SK-N-SH (cell line): ENCODE measurements around the gene EFCAB14. TPM values are rescaled to one million over a fixed set of nuclear protein-coding genes. Genes with fewer than 3 reads are reported as not detected.
A peak's percentile ranks its signal among the peaks of the same experiment; 100 is the strongest.

Experiments used
- CTCF ChIA-PET: fragments of 300-600, 350-600 bp; formaldehyde crosslinking; extraction: SDS; loops from one replicate; lab custom pipeline; 2021; lab: Yijun Ruan, JAX
- POLR2A ChIA-PET: fragments of 350-600 bp; sonication (Branson Sonifier 250); formaldehyde crosslinking; extraction: SDS; loops from one replicate; lab custom pipeline; 2020; ENCODE audit warnings: antibody characterized with exemption, inconsistent platforms; lab: Yijun Ruan, JAX
- DNase-seq: peaks from one replicate; pipeline ENCODE4 v3.0.0; 2012
- H2AFZ ChIP-seq: fragments of 200-600 bp; sonication (generic); 2 replicates; pipeline ENCODE4 v1.8.1; 2016; ENCODE audit warnings: antibody characterized with exemption, mild to moderate bottlenecking, low read depth
- H3F3A ChIP-seq: fragments of 200-600 bp; sonication (generic); replicated peaks from 2 replicates; pipeline ENCODE3; 2016; ENCODE audit warnings: antibody characterized with exemption, mild to moderate bottlenecking; ENCODE audit not compliant: insufficient read depth
- H3K27ac ChIP-seq, 2 experiments: fragments of 200-500 bp in 1 of 2; fragments of 200-600 bp in 1 of 2; sonication (Bioruptor generic) in 1 of 2; sonication (generic), shearing (Covaris generic) in 1 of 2; 2 replicates each; pipeline versions ENCODE4 v1.5.1 to v1.6.1; 2014 to 2016; ENCODE audit warnings: low read depth in 2 of 2, inconsistent platforms in 1 of 2, low read length in 1 of 2, mild to moderate bottlenecking in 1 of 2, mixed read lengths in 1 of 2
- H3K27me3 ChIP-seq: fragments of 200-600 bp; sonication (generic), shearing (Covaris generic); 2 replicates; pipeline ENCODE4 v1.6.1; 2016; ENCODE audit warnings: mixed run types; ENCODE audit not compliant: insufficient read depth
- H3K36me3 ChIP-seq, 2 experiments: fragments of 200-500 bp in 1 of 2; fragments of 200-600 bp in 1 of 2; sonication (Bioruptor generic) in 1 of 2; sonication (generic) in 1 of 2; replicated peaks in 1 of 2; 2 replicates each; pipeline versions ENCODE3 to v1.5.1; 2014 to 2016; ENCODE audit warnings: low read length in 1 of 2, mild to moderate bottlenecking in 1 of 2; ENCODE audit not compliant: insufficient read depth in 2 of 2, control insufficient read depth in 1 of 2
- H3K4me1 ChIP-seq, 2 experiments: fragments of 200-500 bp in 1 of 2; fragments of 200-600 bp in 1 of 2; sonication (Bioruptor generic) in 1 of 2; sonication (generic), shearing (Covaris generic) in 1 of 2; 2 replicates each; pipeline versions ENCODE4 v1.5.1 to v1.6.1; 2014 to 2016; ENCODE audit warnings: low read depth in 1 of 2, low read length in 1 of 2, mixed run types in 1 of 2; ENCODE audit not compliant: insufficient read depth in 2 of 2, control insufficient read depth in 1 of 2
- H3K4me2 ChIP-seq: fragments of 200-600 bp; sonication (generic), shearing (Covaris generic); 2 replicates; pipeline ENCODE4 v1.6.1; 2017; ENCODE audit warnings: mixed run types
- H3K4me3 ChIP-seq, 2 experiments: fragments of 200-500 bp in 1 of 2; fragments of 200-600 bp in 1 of 2; sonication (Bioruptor generic) in 1 of 2; sonication (generic), shearing (Covaris generic) in 1 of 2; 2 replicates each; pipeline versions ENCODE4 v1.5.1 to v1.8.1; 2014 to 2016; ENCODE audit warnings: low read depth in 2 of 2, inconsistent platforms in 1 of 2, low read length in 1 of 2, mild to moderate bottlenecking in 1 of 2, mixed read lengths in 1 of 2, moderate library complexity in 1 of 2
- H3K79me2 ChIP-seq: fragments of 200-600 bp; sonication (generic); 2 replicates; pipeline ENCODE4 v1.8.1; 2017; ENCODE audit warnings: mild to moderate bottlenecking; ENCODE audit not compliant: insufficient read depth
- H3K9ac ChIP-seq: fragments of 200-600 bp; sonication (generic); 2 replicates; pipeline ENCODE4 v1.6.1; 2017; ENCODE audit warnings: mixed run types
- H3K9me2 ChIP-seq: fragments of 200-600 bp; sonication (generic); 2 replicates; pipeline ENCODE4 v1.6.1; 2017; ENCODE audit warnings: mixed run types
- H3K9me3 ChIP-seq: fragments of 200-600 bp; sonication (generic); 2 replicates; pipeline ENCODE4 v1.6.1; 2017; ENCODE audit warnings: mixed run types, mild to moderate bottlenecking, moderate library complexity
- H4K20me1 ChIP-seq: fragments of 200-600 bp; sonication (generic); 2 replicates; pipeline ENCODE4 v1.6.1; 2017; ENCODE audit warnings: mild to moderate bottlenecking, mixed run types; ENCODE audit not compliant: insufficient read depth
- CHD2 ChIP-seq: fragments of 150-350 bp; IDR thresholded peaks from 2 replicates; pipeline ENCODE4 v1.6.1; 2018; ENCODE audit warnings: low read length; ENCODE audit not compliant: partially characterized antibody
- ELF1 ChIP-seq: IDR thresholded peaks from 2 replicates; pipeline ENCODE4 v1.4.0; 2012
- EP300 ChIP-seq, 2 experiments: IDR thresholded peaks; 2 replicates each; pipeline versions ENCODE4 v1.4.0 to v1.6.1; 2012; ENCODE audit warnings: borderline replicate concordance in 1 of 2, low read depth in 1 of 2, low read length in 1 of 2
- FOXJ3 ChIP-seq: sonication (generic); formaldehyde crosslinking; IDR thresholded peaks from 2 replicates; pipeline ENCODE4 v1.5.1; 2020; ENCODE audit warnings: mild to moderate bottlenecking, missing genetic modification reagents
- JUND ChIP-seq: IDR thresholded peaks from 2 replicates; pipeline ENCODE4 v1.4.0; 2012
- MXI1 ChIP-seq: IDR thresholded peaks from 2 replicates; pipeline ENCODE4 v1.6.1; 2012; ENCODE audit warnings: mild to moderate bottlenecking, low read depth, low read length, improper control_type of control experiment
- NRF1 ChIP-seq: IDR thresholded peaks from 2 replicates; pipeline ENCODE4 v1.6.1; 2012; ENCODE audit warnings: low read depth, mild to moderate bottlenecking, low read length
- RAD21 ChIP-seq: IDR thresholded peaks from 2 replicates; pipeline ENCODE4 v1.6.1; 2012; ENCODE audit warnings: mild to moderate bottlenecking, low read length
- RFX5 ChIP-seq: IDR thresholded peaks from 2 replicates; pipeline ENCODE4 v1.6.1; 2012; ENCODE audit warnings: mild to moderate bottlenecking, improper control_type of control experiment, low read length
- SIN3A ChIP-seq: IDR thresholded peaks from 2 replicates; pipeline ENCODE4 v1.6.1; 2012; ENCODE audit warnings: low read depth, mild to moderate bottlenecking, low read length, moderate library complexity, borderline replicate concordance
- WGBS: methylation state at CpG from one replicate; pipeline ENCODE4 v1.1.6; 2017; ENCODE audit warnings: low lambda C conversion rate; 5-methylcytosine and 5-hydroxymethylcytosine counted together
- polyA plus RNA-seq, 3 experiments: library from polyadenylated mRNA; depleted of rRNA; stranded (reverse); fragments of >200 nt; gene quantifications; 2 replicates each; pipeline ENCODE4 v1.2.3, GENCODE V29; 2012
- TF ChIP-seq, protein P1 (sequence below): IDR thresholded peaks from 2 replicates; pipeline ENCODE4 v1.6.1; 2012; ENCODE audit warnings: mild to moderate bottlenecking, low read depth, low read length, moderate library complexity
- TF ChIP-seq, protein P2 (sequence below): fragments of 150-350 bp; IDR thresholded peaks from 2 replicates; pipeline ENCODE4 v1.6.1; 2017; ENCODE audit warnings: antibody characterized with exemption, low read length, low read depth, borderline replicate concordance
- TF ChIP-seq, protein P3 (sequence below): fragments of 200-600 bp; sonication (generic); IDR thresholded peaks from 2 replicates; pipeline ENCODE4 v1.6.1; 2017; ENCODE audit warnings: antibody characterized with exemption, mild to moderate bottlenecking, moderate library complexity
- TF ChIP-seq, protein P4 (sequence below): IDR thresholded peaks from 2 replicates; pipeline ENCODE4 v1.4.0; 2012; ENCODE audit warnings: low read depth, borderline replicate concordance

The EFCAB14 gene
- polyA plus RNA-seq, 1 of the 3 experiments (the other 2 are of a cell fraction), result 13.6 TPM

DNA sequence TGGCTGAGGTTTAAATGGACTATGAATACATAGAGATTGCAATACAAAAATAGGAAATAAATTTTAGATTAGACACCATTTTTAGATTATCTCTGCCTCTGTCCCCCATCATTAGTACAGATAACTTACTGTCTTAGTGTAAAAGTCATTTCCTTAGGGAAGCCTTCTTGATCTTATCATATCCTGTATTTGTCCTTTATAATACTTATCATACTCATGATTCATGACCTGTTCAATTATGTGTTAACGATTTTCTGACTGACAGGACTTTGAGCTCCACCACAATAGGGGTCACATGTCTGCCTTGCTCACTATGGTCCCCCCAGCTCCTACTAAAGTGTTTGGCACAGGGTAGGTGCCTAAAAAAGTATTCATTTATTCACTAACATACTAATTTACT lies 32.7 kb downstream of the EFCAB14 start (continued):
- no peak for TF ChIP-seq EP300 (IDR thresholded peaks at IDR 0.05; ENCODE audit: borderline replicate concordance in 1 of 2, low read depth in 1 of 2, low read length in 1 of 2)
- TF ChIP-seq, protein P1, sequence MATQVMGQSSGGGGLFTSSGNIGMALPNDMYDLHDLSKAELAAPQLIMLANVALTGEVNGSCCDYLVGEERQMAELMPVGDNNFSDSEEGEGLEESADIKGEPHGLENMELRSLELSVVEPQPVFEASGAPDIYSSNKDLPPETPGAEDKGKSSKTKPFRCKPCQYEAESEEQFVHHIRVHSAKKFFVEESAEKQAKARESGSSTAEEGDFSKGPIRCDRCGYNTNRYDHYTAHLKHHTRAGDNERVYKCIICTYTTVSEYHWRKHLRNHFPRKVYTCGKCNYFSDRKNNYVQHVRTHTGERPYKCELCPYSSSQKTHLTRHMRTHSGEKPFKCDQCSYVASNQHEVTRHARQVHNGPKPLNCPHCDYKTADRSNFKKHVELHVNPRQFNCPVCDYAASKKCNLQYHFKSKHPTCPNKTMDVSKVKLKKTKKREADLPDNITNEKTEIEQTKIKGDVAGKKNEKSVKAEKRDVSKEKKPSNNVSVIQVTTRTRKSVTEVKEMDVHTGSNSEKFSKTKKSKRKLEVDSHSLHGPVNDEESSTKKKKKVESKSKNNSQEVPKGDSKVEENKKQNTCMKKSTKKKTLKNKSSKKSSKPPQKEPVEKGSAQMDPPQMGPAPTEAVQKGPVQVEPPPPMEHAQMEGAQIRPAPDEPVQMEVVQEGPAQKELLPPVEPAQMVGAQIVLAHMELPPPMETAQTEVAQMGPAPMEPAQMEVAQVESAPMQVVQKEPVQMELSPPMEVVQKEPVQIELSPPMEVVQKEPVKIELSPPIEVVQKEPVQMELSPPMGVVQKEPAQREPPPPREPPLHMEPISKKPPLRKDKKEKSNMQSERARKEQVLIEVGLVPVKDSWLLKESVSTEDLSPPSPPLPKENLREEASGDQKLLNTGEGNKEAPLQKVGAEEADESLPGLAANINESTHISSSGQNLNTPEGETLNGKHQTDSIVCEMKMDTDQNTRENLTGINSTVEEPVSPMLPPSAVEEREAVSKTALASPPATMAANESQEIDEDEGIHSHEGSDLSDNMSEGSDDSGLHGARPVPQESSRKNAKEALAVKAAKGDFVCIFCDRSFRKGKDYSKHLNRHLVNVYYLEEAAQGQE, result no peak
- TF ChIP-seq, protein P2, sequence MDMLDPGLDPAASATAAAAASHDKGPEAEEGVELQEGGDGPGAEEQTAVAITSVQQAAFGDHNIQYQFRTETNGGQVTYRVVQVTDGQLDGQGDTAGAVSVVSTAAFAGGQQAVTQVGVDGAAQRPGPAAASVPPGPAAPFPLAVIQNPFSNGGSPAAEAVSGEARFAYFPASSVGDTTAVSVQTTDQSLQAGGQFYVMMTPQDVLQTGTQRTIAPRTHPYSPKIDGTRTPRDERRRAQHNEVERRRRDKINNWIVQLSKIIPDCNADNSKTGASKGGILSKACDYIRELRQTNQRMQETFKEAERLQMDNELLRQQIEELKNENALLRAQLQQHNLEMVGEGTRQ, result no peak
- no peak for TF ChIP-seq SIN3A
- TF ChIP-seq, protein P3, sequence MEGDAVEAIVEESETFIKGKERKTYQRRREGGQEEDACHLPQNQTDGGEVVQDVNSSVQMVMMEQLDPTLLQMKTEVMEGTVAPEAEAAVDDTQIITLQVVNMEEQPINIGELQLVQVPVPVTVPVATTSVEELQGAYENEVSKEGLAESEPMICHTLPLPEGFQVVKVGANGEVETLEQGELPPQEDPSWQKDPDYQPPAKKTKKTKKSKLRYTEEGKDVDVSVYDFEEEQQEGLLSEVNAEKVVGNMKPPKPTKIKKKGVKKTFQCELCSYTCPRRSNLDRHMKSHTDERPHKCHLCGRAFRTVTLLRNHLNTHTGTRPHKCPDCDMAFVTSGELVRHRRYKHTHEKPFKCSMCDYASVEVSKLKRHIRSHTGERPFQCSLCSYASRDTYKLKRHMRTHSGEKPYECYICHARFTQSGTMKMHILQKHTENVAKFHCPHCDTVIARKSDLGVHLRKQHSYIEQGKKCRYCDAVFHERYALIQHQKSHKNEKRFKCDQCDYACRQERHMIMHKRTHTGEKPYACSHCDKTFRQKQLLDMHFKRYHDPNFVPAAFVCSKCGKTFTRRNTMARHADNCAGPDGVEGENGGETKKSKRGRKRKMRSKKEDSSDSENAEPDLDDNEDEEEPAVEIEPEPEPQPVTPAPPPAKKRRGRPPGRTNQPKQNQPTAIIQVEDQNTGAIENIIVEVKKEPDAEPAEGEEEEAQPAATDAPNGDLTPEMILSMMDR, result no peak
- TF ChIP-seq FOXJ3 (CRISPR knock-in tag), result no peak
- 0 out of 2 replicates have a peak, but pooled peaks have one; percentile 8 for TF ChIP-seq JUND
- TF ChIP-seq CHD2, result no peak
- TF ChIP-seq RAD21, result no peak
- TF ChIP-seq, protein P4, sequence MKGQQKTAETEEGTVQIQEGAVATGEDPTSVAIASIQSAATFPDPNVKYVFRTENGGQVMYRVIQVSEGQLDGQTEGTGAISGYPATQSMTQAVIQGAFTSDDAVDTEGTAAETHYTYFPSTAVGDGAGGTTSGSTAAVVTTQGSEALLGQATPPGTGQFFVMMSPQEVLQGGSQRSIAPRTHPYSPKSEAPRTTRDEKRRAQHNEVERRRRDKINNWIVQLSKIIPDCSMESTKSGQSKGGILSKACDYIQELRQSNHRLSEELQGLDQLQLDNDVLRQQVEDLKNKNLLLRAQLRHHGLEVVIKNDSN, result no peak
- no peak for TF ChIP-seq MXI1
- no peak for TF ChIP-seq RFX5
- TF ChIP-seq NRF1, result no peak

DNA sequence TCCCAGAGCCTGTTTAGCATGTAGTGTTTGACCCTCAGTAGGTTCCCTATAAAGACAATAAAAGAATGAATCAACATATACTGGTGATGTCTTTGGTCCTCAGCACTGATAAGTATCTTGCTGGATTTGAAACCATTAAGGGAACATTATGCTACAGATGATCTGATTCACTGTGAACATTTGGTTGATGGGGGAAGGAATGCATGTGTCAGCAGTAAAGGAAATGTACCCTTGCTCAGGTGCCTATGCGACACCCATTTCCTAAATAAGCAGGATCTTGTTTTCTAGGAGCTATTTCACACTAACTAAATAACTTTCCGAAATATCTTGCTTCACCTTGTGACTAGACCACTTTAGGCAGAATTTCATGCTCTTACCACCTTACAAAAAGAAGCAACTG lies 34.2 kb downstream of the EFCAB14 start:
- POLR2A ChIA-PET, result no interaction called here
- Histone ChIP-seq H3K4me1 (peaks cover 2 to 26% of the 10 kb centered on the region in 2 experiments), H3K79me2 (no peaks in the 10 kb centered on the region), H3K27ac (no peak overlapping the region), H3F3A (peaks cover 7% of the 10 kb centered on the region), H3K9ac (no peak overlapping the region), H3K36me3 (peaks cover 87 to 93% of the 10 kb centered on the region in 2 experiments), H3K4me2 (no peak overlapping the region), H3K9me3 (no peaks in the 10 kb centered on the region), H3K4me3 (no peak overlapping the region), H3K9me2 (no peaks in the 10 kb centered on the region), H4K20me1 (peaks cover 9% of the 10 kb centered on the region; the same call in 1 of the 2 replicates), H3K27me3 (no peaks in the 10 kb centered on the region), H2AFZ (no peak overlapping the region)
- WGBS, result 100% methylated on average over 2 of the region's 2 CpGs
- TF ChIP-seq ELF1 (no peak), MXI1 (no peak)
- CTCF ChIA-PET, result interaction anchor here (1.1 to 1.6 kb wide), 3 partner anchors 8 to 40 kb away, joined by 3 to 6 read pairs (median 4); no protein-coding TSS in a partner anchor
- no peak for DNase-seq
